Esophagus muscularis mucosa (tissue), 4 donors: Measurements from ENCODE around the gene ORM2. TPM values are rescaled to one million over a fixed set of nuclear protein-coding genes. Genes with fewer than 3 reads are reported as not detected.

Experiments
- DNase-seq: peaks from one replicate; pipeline ENCODE4 v3.0.0-alpha.2; 2017; ENCODE audit errors: extremely low spot score
- H3K27ac ChIP-seq, 4 donors: fragments of 200-600 bp; sonication (generic); replicated peaks in 1 of 4; 1 replicate in 3 of 4; 2 replicates in 1 of 4; pipeline ENCODE4 v1.5.1; 2016 to 2019; ENCODE audit warnings: mild to moderate bottlenecking in 1 of 4
- H3K27me3 ChIP-seq, 4 donors: fragments of 200-600 bp; sonication (generic); one replicate each; pipeline versions ENCODE4 v1.5.1 to v1.6.0; 2016 to 2019
- H3K36me3 ChIP-seq, 4 donors: fragments of 200-600 bp; sonication (generic); one replicate each; pipeline ENCODE4 v1.5.1; 2016 to 2019
- H3K4me1 ChIP-seq, 4 donors: fragments of 200-600 bp; sonication (generic); one replicate each; pipeline ENCODE4 v1.5.1; 2016 to 2019
- H3K4me3 ChIP-seq, 4 donors: fragments of 200-600 bp; sonication (generic); 1 replicate in 2 of 4; 2 replicates in 2 of 4; pipeline ENCODE4 v1.5.1; 2016 to 2019; ENCODE audit warnings: mild to moderate bottlenecking in 4 of 4, moderate library complexity in 1 of 4
- H3K9me3 ChIP-seq, 4 donors: fragments of 200-600 bp; sonication (generic); 1 replicate in 3 of 4; 2 replicates in 1 of 4; pipeline ENCODE4 v1.5.1; 2016 to 2019
- CTCF ChIP-seq, 3 experiments: fragments of 200-600 bp in 2 of 3; fragments of 450-650 bp in 1 of 3; sonication (generic) in 2 of 3; IDR thresholded peaks; one replicate each; pipeline ENCODE4 v1.5.1; 2017 to 2019; ENCODE audit warnings: antibody characterized with exemption in 3 of 3, mild to moderate bottlenecking in 2 of 3, moderate library complexity in 1 of 3
- EP300 ChIP-seq: sonication (generic); formaldehyde crosslinking; IDR thresholded peaks from one replicate; pipeline ENCODE4 v1.6.1; 2017; ENCODE audit warnings: antibody characterized with exemption
- POLR2A ChIP-seq: fragments of 450-650 bp; IDR thresholded peaks from one replicate; pipeline ENCODE4 v1.6.1; 2017; ENCODE audit warnings: antibody characterized with exemption, moderate library complexity, mild to moderate bottlenecking, low read depth
- POLR2AphosphoS5 ChIP-seq, 2 donors: sonication (generic); formaldehyde crosslinking; IDR thresholded peaks; one replicate each; pipeline ENCODE4 v1.6.1; 2017; ENCODE audit warnings: antibody characterized with exemption in 2 of 2
- WGBS: methylation state at CpG from one replicate; pipeline ENCODE4 v1.1.5; 2018; 5-methylcytosine and 5-hydroxymethylcytosine counted together
- intact Hi-C: fragments of 100-400 bp; cut with DNase I; formaldehyde crosslinking; loops from one replicate; pipeline ENCODE4 v1.15.1; 2023
- total RNA-seq, 4 donors: library from RNA; depleted of rRNA; stranded (reverse); fragments of >200 nt; gene quantifications; one replicate each; pipeline versions ENCODE4 v1.1.0 to v1.2.1, GENCODE V29; 2016

The ORM2 gene
- total RNA-seq, 4 donors from 2014 or later: not detected

GRCh38 chr9:114370968-114371320 lies 41.3 kb downstream of the ORM2 start:
- Histone ChIP-seq H3K4me3 (no peak overlapping the region), H3K4me1 (peaks cover 14 to 27% (median 23%) of the 10 kb centered on the region in 4 donors), H3K27ac (peak overlapping the region in 1 of 4 donors; percentile 14), H3K36me3 (peaks cover 13 to 76% (median 28%) of the 10 kb centered on the region in 4 donors), H3K27me3 (no peaks in the 10 kb centered on the region), H3K9me3 (no peaks in the 10 kb centered on the region)
- no peak for TF ChIP-seq CTCF (IDR thresholded peaks at IDR 0.05)
- TF ChIP-seq EP300: no peak
- TF ChIP-seq POLR2AphosphoS5 (IDR thresholded peaks at IDR 0.05): no peak
- no peak for TF ChIP-seq POLR2A
- DNase-seq: no peak
- WGBS: 54% methylated on average over 3 of the region's 4 CpGs
- intact Hi-C loops: no loop called here

GRCh38 chr9:114371343-114371944 lies 41.8 kb downstream of the ORM2 start:
- peaks cover 13 to 76% (median 32%) of the 10 kb centered on the region in 4 donors for H3K36me3 ChIP-seq
- no peak overlapping the region for H3K4me3 ChIP-seq
- no peaks in the 10 kb centered on the region for H3K27me3 ChIP-seq
- H3K27ac ChIP-seq: peak overlapping the region in 3 of 4 donors; percentile 14 to 59 (median 30)
- no peak for DNase-seq
- intact Hi-C loops: no loop called here
- H3K9me3 ChIP-seq: no peaks in the 10 kb centered on the region
- peaks cover 14 to 27% (median 23%) of the 10 kb centered on the region in 4 donors for H3K4me1 ChIP-seq
- 70% methylated on average over 7 of the region's 7 CpGs for WGBS
- TF ChIP-seq POLR2AphosphoS5 (IDR thresholded peaks at IDR 0.05) (no peak), POLR2A (no peak), EP300 (no peak), CTCF (IDR thresholded peaks at IDR 0.05) (no peak)

- Histone ChIP-seq H3K27ac (peak overlapping the region; percentile 30 to 59 (median 50)), H3K4me3 (no peak overlapping the region), H3K9me3 (no peaks in the 10 kb centered on the region), H3K36me3 (peaks cover 18 to 76% (median 38%) of the 10 kb centered on the region in 4 donors), H3K4me1 (peaks cover 14 to 27% (median 22%) of the 10 kb centered on the region in 4 donors), H3K27me3 (no peaks in the 10 kb centered on the region)
- DNase-seq: no peak
- no peak for TF ChIP-seq POLR2AphosphoS5 (IDR thresholded peaks at IDR 0.05)
- intact Hi-C loops: no loop called here
- 41% methylated on average over 12 of the region's 14 CpGs for WGBS
Observed at GRCh38 chr9:114371973-114372917, 42.6 kb downstream of the ORM2 start.

GRCh38 chr9:114372921-114373448 lies 43.3 kb downstream of the ORM2 start:
- no peak for DNase-seq
- peak overlapping the region; percentile 30 to 59 (median 50) for H3K27ac ChIP-seq
- intact Hi-C loops: no loop called here
- no peaks in the 10 kb centered on the region for H3K27me3 ChIP-seq
- WGBS: 53% methylated on average over 3 of the region's 9 CpGs
- no peak overlapping the region for H3K4me3 ChIP-seq
- H3K4me1 ChIP-seq: peaks cover 14 to 27% (median 21%) of the 10 kb centered on the region in 4 donors
- TF ChIP-seq POLR2A (no peak), CTCF (IDR thresholded peaks at IDR 0.05) (no peak), POLR2AphosphoS5 (IDR thresholded peaks at IDR 0.05) (peak in 1 of 2 donors; percentile 6), EP300 (no peak)
- peaks cover 15 to 76% (median 36%) of the 10 kb centered on the region in 4 donors for H3K36me3 ChIP-seq
- no peaks in the 10 kb centered on the region for H3K9me3 ChIP-seq
